T-helper 2 cell treated with Interferon-gamma antibody and Interleukin-4, amounts not matched to agents 100 ng/mL and 5 ng/mL, for 36 hours (primary cell): ENCODE results near the gene TAMALIN. TPM values are rescaled to one million over a fixed set of nuclear protein-coding genes. Genes with fewer than 3 reads are reported as not detected.

ENCODE experiments used
- intact Hi-C: fragments of 100-400 bp; cut with micrococcal nuclease; formaldehyde crosslinking; loops from one replicate; pipeline ENCODE4 v1.15.1; 2023
- total RNA-seq: library from RNA; stranded (reverse); gene quantifications from 2 replicates; pipeline ENCODE4 v1.2.3, GENCODE V29; 2022

Gene TAMALIN
- total RNA-seq, 1 donor from 2014 or later, result 2.4 TPM

DNA sequence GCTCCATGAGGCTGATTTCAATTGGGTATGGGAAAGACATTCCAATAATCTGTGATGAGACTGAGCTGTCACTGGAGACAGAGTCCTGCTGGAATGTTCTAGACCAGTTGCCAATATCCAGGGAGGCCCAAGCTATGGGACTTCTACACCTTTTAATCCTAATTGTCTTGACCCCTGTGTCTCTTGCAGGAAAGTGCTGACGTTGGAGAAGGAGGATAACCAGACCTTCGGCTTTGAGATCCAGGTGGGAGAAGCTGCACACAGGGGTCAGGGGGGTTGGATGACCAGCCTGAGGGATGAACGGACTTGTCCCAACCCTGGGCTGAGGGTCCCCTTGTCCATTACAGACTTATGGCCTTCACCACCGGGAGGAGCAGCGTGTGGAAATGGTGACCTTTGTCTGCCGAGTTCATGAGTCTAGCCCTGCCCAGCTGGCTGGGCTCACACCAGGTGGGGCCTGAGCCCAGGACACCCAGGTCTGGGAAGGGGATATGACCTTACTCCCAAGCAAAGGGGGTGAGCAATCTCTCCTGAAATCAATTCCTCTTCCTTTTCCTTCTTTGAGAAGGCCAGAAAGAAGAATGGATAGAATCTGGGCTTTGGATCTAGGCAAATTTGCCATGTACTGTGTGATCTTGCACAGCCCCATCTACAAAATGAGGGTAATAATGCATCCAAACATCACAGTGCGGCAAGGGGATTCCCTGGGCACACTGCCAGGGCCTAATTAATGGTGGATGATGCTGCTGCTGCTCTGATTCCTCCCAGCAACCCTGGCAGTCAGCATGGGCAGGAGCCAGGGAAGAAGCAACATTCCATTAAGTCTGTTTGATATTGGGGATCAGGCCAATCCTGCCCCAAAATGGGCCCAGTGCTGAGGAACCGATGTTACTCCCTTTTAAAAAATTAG lies 4.2 kb downstream of the TAMALIN start:
- intact Hi-C loops, result no loop called here

DNA sequence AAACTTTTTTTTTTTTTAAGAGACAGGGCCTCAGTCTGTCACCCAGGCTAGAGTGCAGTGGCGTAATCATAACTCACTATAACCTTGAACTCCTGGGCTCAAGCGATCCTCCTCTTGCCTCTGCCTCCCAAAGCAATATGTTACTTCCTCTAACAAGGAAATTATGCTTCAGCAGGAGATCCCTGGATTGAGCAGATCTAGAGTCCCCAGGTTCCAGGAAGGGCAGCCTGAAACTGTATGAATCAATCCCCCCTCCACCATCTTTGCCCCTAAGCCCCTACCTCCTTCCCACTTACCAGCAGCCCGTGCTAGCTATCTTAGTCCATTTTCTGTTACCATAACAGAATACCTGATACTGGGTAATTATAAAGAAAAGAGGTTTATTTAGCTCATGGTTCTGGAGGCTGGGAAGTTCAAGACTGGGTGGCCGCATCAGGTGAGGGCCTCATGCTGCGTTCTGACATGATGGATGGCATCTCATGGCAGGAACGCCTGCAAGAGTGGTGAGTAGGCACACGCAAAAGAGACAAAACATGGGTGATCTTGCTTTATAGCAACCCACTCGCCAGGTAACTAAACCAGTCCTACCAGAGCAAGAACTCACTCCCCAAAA lies 5.0 kb downstream of the TAMALIN start:
- intact Hi-C loops, result no loop called here

- intact Hi-C loops, result no loop called here
Observed at GRCh38 chr12:52013626-52014310, 7.0 kb downstream of the TAMALIN start.

GRCh38 chr12:52014567-52015530 lies 8.1 kb downstream of the TAMALIN start:
- intact Hi-C loops, result no loop called here

DNA sequence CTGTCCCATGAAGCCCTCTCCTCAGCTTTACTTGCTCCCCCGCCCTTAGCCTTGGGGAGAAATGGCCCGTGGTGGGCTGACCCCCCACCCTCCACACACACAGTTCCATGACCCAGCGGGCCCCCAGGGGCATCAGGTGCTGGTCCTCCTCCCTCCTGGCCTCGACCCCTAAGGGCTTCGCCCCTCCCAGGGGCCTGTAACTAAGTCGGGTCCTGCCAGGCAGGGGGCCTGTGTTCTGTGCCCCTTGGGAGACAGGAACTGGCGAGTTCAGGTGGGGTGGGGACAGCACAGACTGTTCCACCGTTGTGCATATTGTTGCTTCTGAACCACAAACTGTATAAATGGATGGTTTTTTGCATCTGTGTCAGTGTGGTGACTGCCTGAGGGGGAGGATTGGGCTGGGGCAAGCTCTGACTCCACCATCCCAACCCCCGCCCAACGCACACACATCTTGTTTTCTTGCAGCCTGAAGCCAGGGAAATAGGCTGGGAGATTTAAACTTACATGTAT lies 8.8 kb downstream of the TAMALIN start:
- intact Hi-C loops, result no loop called here

DNA sequence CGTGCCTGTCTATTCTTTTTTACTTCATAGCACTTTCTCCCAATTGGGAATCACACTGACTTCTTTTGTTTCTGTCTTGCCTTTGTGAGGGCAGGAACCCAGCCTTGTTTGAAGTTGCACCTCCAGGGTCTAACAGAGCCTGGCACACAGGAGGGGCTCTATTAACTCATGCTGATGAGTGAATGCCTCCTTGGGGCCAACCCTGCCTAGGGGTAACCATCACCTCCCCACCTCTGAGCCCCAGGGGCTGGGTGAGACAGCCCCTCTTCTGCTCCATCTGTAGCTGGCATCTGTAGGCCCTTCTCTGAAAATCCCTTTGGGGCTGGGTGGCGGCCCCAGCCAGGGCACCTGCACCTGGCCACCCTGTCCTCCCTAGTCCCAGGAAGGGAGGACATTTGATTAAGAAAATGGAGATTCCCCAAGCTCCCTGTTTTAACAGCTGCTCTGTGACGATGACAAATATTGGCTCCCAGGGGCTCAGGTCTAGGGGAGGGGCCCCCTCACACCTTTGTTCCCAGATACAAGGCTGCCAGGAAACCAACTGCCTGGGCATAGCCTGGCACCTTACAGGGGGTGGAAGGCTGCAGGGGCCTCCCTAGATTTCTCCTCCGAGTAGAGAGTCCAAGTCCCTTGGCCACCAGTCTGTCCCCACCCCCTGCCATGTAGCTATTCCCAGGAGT lies 11.8 kb downstream of the TAMALIN start:
- intact Hi-C loops, result no loop called here

- intact Hi-C loops, result no loop called here
Observed at GRCh38 chr12:52019113-52019770, 12.5 kb downstream of the TAMALIN start.

DNA sequence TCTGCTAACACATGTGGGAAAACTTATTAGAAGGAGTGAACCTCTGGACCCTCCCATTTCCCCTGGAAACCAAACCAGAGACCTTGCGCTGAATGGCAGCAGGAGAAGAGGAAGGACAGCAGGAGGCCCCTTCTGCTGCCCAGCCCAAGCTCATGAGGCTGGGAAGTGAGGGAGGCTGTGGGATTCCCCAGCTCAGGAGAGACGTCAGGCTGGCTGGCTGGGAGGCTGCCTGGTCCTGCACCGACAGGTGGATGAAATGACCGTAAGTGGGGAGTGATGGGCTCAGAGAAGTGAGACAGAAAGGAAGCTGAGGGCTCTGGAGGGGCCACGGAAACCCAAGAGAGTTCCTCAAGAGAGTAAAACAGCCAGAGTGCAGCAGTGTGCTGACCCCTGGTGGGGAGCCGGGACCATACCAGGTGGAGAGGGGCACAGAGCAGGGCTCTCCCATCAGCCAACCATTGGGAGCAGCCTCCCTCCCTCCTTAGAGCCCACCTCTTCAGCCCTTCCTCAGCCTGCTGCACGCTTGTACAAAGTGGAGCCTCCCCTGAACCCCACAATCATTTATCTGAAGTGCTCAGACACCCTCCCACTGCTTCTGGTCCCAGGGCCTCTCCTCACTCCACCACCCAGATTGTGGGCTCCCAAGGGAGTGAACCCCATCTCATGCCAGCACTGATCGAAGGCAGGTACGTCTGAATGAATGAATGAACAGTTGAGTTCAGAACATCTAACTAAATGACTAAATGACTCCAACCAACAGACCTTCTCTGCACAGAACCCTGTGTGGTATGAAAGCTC lies 14.0 kb downstream of the TAMALIN start:
- intact Hi-C loops, result loop anchor here (5.0 kb wide), 1 partner anchor 48 kb away; no protein-coding TSS in a partner anchor

- intact Hi-C loops, result loop anchor here (1.0 to 5.0 kb wide), 3 partner anchors 16 to 51 kb away; no protein-coding TSS in a partner anchor
Observed at GRCh38 chr12:52022841-52023181, 16.1 kb downstream of the TAMALIN start.

- intact Hi-C loops, result loop anchor here (1.0 to 5.0 kb wide), 3 partner anchors 16 to 51 kb away; no protein-coding TSS in a partner anchor
Observed at GRCh38 chr12:52023182-52023975, 16.6 kb downstream of the TAMALIN start.

DNA sequence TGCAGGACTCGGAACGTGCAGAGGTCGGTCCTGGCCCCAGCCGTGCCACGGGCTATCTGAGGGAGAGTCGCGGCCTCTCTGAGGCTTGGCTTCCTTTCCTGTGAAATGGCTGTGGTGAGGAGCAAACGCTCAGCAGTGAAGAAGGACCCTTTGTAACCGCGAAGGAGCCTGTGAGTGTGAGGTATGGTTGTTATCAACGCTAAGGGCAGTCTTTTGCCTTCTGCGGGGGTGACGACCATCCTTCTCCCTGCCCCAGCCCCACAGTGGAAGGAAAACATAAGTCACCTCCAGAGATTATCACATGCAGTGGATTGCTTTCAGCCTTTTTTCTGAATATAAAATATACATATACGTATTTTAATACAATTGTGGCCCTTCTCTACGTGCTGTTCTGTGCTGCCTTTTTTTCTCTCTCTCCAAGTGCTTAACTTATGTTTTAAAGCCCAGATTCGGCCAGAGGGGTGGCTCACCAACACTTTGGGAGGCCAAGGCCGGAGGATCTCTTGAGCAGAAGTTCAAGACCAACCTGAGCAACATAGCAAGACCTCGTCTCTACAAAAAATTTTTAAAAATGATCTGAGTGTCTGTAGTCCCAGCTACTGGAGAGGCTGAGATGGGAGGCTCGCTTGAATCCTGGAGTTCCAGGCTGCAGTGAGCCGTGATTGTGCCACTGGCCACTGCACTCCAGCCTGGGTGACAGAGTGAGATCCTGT lies 17.4 kb downstream of the TAMALIN start:
- intact Hi-C loops, result loop anchor here (1.0 to 5.0 kb wide), 4 partner anchors 17 to 73 kb away; partner anchors contain the start of gene ACVR1B

DNA sequence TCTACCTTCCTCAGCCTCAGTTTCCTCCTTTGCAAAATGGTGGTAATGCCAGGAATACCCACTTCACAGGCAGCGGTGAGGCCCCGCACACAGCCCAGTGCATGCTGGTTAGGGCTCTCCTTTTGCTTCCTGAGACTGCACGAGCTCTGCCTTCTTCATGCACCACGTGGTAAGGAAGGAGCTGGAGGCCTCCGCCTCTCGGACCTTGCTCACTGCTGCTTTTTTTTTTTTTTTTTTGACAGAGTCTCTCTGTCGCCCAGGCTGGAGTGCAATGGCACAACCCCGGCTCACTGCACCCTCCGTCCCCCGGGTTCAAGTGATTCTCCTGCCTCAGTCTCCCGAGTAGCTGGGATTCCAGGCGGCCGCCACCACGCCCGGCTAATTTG lies 18.1 kb downstream of the TAMALIN start:
- intact Hi-C loops, result loop anchor here (1.0 to 5.0 kb wide), 7 partner anchors 8 to 95 kb away; partner anchors contain the start of genes ACVR1B, ATG101 and NR4A1

DNA sequence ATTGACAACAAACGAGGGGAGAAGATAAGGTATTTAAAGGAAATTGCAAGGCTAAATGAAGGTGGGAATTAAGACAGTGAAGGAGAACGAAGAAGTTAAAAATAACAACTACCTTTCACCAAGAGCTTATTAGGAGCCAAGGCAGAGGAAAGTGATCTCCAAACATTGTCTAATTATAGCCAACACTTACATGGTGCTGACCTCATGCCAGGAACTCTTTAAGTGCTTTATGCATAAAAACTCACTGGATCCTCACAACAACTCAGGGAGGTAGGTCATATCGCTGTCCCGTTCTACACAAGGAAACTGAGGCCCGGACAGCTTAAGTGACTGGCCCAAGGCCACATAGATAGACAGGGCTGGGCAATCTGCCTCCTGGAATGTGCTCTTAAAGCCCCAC lies 19.5 kb downstream of the TAMALIN start:
- intact Hi-C loops, result no loop called here

- intact Hi-C loops, result no loop called here
Observed at GRCh38 chr12:52027085-52027843, 20.5 kb downstream of the TAMALIN start.

- intact Hi-C loops, result no loop called here
Observed at GRCh38 chr12:52029685-52030084, 22.9 kb downstream of the TAMALIN start.

DNA sequence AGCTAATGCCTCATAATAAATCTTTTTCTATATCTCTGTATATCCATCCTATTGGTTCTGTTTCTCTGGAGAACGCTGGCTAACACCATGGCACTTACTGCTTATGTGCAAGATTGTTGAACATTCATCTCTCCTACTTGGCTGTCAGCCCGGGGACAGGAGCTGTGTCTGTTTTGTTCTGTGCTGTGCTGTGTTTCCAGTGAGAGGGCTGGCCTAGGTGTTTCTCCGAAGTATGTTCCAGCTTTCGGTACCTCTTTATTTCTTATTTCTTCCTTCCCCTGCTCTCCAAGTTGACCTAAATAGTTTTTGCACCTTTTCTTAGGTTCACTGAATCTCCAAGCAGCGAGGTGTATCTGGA lies 25.7 kb downstream of the TAMALIN start:
- intact Hi-C loops, result no loop called here
